ENCODE data around the gene ITGA6.

DNA sequence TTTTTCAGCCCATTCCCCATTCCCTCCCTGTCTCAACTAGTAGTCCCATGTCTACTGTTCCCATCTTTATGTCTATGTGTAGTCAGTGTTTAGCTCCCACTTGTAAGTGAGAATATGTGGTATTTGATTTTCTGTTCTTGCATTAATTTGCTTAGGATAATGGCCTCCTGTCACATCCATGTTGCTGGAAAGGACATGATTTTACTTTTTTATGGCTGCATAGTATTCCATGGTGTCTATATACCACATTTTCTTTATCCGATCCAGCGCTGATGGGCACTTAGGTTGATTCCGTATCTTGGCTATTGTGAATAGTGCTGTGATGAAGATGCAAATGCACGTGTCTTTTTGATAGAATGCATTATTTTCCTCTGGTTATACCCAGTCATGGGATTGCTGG, 21.7 kb upstream of the ITGA6 start:
- no peak for TF ChIP-seq POLR2A (IDR thresholded peaks at IDR 0.05)
- TF ChIP-seq, protein P1, sequence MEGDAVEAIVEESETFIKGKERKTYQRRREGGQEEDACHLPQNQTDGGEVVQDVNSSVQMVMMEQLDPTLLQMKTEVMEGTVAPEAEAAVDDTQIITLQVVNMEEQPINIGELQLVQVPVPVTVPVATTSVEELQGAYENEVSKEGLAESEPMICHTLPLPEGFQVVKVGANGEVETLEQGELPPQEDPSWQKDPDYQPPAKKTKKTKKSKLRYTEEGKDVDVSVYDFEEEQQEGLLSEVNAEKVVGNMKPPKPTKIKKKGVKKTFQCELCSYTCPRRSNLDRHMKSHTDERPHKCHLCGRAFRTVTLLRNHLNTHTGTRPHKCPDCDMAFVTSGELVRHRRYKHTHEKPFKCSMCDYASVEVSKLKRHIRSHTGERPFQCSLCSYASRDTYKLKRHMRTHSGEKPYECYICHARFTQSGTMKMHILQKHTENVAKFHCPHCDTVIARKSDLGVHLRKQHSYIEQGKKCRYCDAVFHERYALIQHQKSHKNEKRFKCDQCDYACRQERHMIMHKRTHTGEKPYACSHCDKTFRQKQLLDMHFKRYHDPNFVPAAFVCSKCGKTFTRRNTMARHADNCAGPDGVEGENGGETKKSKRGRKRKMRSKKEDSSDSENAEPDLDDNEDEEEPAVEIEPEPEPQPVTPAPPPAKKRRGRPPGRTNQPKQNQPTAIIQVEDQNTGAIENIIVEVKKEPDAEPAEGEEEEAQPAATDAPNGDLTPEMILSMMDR (IDR thresholded peaks at IDR 0.05 in 4 of 5, conservative IDR thresholded peaks at IDR 0.05 in 1 of 5), result no peak

Measured in gastrocnemius medialis (tissue), 4 donors.